SU-DHL-6 (cell line): ENCODE data around the gene USP6NL.

Experiments
- H2AFZ ChIP-seq: fragments of 200-600 bp; sonication (generic); 2 replicates; pipeline ENCODE4 v1.6.1; 2014; ENCODE audit warnings: low read depth, mild to moderate bottlenecking, moderate library complexity, mixed read lengths, antibody characterized with exemption, low read length; ENCODE audit not compliant: severe bottlenecking
- H3F3A ChIP-seq: fragments of 200-600 bp; shearing (Covaris generic); 2 replicates; pipeline ENCODE4 v1.6.0; 2016; ENCODE audit warnings: antibody characterized with exemption, mild to moderate bottlenecking; ENCODE audit not compliant: insufficient read depth
- H3K27ac ChIP-seq: fragments of 200-600 bp; sonication (generic); 2 replicates; pipeline ENCODE4 v1.5.1; 2016; ENCODE audit warnings: low read depth, mild to moderate bottlenecking, low read length, moderate library complexity, mixed read lengths
- H3K27me3 ChIP-seq: fragments of 200-600 bp; sonication (generic), shearing (Covaris generic); 2 replicates; pipeline ENCODE4 v1.6.0; 2014; ENCODE audit warnings: mild to moderate bottlenecking, low read length
- H3K36me3 ChIP-seq: fragments of 200-600 bp; sonication (generic); 2 replicates; pipeline ENCODE4 v1.6.1; 2014; ENCODE audit warnings: mild to moderate bottlenecking, low read length, mixed read lengths
- H3K4me2 ChIP-seq: fragments of 300-600, 200-600 bp; shearing (Covaris generic), sonication (generic); 2 replicates; pipeline ENCODE4 v1.6.0; 2014; ENCODE audit warnings: low read length, low read depth, mild to moderate bottlenecking; ENCODE audit not compliant: poor library complexity, severe bottlenecking
- H3K4me3 ChIP-seq: fragments of 200-600 bp; sonication (generic); 2 replicates; pipeline ENCODE4 v1.5.1; 2014; ENCODE audit warnings: antibody characterized with exemption, low read length, mild to moderate bottlenecking, mixed read lengths; ENCODE audit not compliant: insufficient read depth, poor library complexity, severe bottlenecking
- H3K79me2 ChIP-seq: fragments of 200-600 bp; sonication (generic); 2 replicates; pipeline ENCODE4 v1.6.1; 2014; ENCODE audit warnings: mild to moderate bottlenecking, low read length, moderate library complexity; ENCODE audit not compliant: insufficient read depth
- H3K9ac ChIP-seq: fragments of 200-600 bp; sonication (generic); 2 replicates; pipeline ENCODE4 v1.7.0; 2014; ENCODE audit warnings: mild to moderate bottlenecking, low read length
- H3K9me2 ChIP-seq: fragments of 200-600 bp; sonication (generic); replicated peaks from 2 replicates; pipeline ENCODE4 v1.6.1; 2014; ENCODE audit warnings: low read length; ENCODE audit not compliant: insufficient read depth
- H3K9me3 ChIP-seq: fragments of 200-600 bp; sonication (generic); 2 replicates; pipeline ENCODE4 v1.6.1; 2014; ENCODE audit warnings: low read length, mixed read lengths; ENCODE audit not compliant: insufficient read depth
- H4K20me1 ChIP-seq: fragments of 200-600 bp; sonication (generic); 2 replicates; pipeline ENCODE4 v1.6.1; 2014; ENCODE audit warnings: low read depth, mild to moderate bottlenecking, antibody characterized with exemption, low read length, moderate library complexity, mixed read lengths
- CTCF ChIP-seq: fragments of 200-600 bp; sonication (generic); IDR thresholded peaks from one replicate; pipeline ENCODE4 v1.5.1; 2017; ENCODE audit warnings: antibody characterized with exemption, mild to moderate bottlenecking, low read length, moderate library complexity; ENCODE audit not compliant: insufficient read depth, poor library complexity, severe bottlenecking
- EZH2phosphoT487 ChIP-seq: fragments of 200-600 bp; sonication (generic), shearing (Covaris generic); conservative IDR thresholded peaks from 2 replicates; pipeline ENCODE4 v1.6.1; 2018; ENCODE audit warnings: mild to moderate bottlenecking, antibody characterized with exemption, low read length, moderate library complexity, mixed read lengths

Gene USP6NL

GRCh38 chr10:11588873-11589574 lies 22.4 kb downstream of the USP6NL start:
- Histone ChIP-seq H3K27ac (peak overlapping the region; percentile 26; the same call in 1 of the 2 replicates), H3K36me3 (peaks cover 41% of the 10 kb centered on the region), H3K9ac (no peak overlapping the region), H3K9me3 (no peaks in the 10 kb centered on the region), H3K9me2 (no peaks in the 10 kb centered on the region), H3K27me3 (no peaks in the 10 kb centered on the region), H2AFZ (no peak overlapping the region), H3F3A (peaks cover 18% of the 10 kb centered on the region), H3K79me2 (peaks cover 100% of the 10 kb centered on the region), H3K4me2 (peak overlapping the region; percentile 9), H4K20me1 (peaks cover 21% of the 10 kb centered on the region; the same call in 1 of the 2 replicates), H3K4me3 (no peak overlapping the region)
- no peak for TF ChIP-seq CTCF

- Histone ChIP-seq H4K20me1 (peaks cover 21% of the 10 kb centered on the region; the same call in 1 of the 2 replicates), H3K79me2 (peaks cover 100% of the 10 kb centered on the region), H3K27me3 (no peaks in the 10 kb centered on the region), H2AFZ (no peak overlapping the region), H3K9me2 (no peaks in the 10 kb centered on the region), H3K36me3 (peaks cover 32% of the 10 kb centered on the region), H3F3A (peaks cover 12% of the 10 kb centered on the region), H3K9ac (no peak overlapping the region), H3K4me2 (no peak overlapping the region), H3K27ac (no peak overlapping the region), H3K4me3 (no peak overlapping the region), H3K9me3 (no peaks in the 10 kb centered on the region)
- TF ChIP-seq EZH2phosphoT487: no peak
- TF ChIP-seq CTCF: no peak
These were observed 23.7 kb downstream of the USP6NL start for GRCh38 chr10:11587722-11588259.

GRCh38 chr10:11586170-11586569 lies 25.3 kb downstream of the USP6NL start:
- no peaks in the 10 kb centered on the region for H3K9me2 ChIP-seq
- peaks cover 16% of the 10 kb centered on the region for H3F3A ChIP-seq
- H3K4me3 ChIP-seq: no peak overlapping the region
- peaks cover 27% of the 10 kb centered on the region for H3K36me3 ChIP-seq
- H3K27me3 ChIP-seq: no peaks in the 10 kb centered on the region
- H3K9me3 ChIP-seq: no peaks in the 10 kb centered on the region
- no peak overlapping the region for H2AFZ ChIP-seq
- H3K4me2 ChIP-seq: no peak overlapping the region
- no peak overlapping the region for H3K9ac ChIP-seq
- H3K79me2 ChIP-seq: peaks cover 100% of the 10 kb centered on the region
- H4K20me1 ChIP-seq: peaks cover 26% of the 10 kb centered on the region; the same call in 1 of the 2 replicates
- peak overlapping the region; percentile 1; the same call in 1 of the 2 replicates for H3K27ac ChIP-seq
- TF ChIP-seq EZH2phosphoT487 (no peak), CTCF (no peak)
